ENCODE results near the gene AKAIN1. TPM values are rescaled to one million over a fixed set of nuclear protein-coding genes. Genes with fewer than 3 reads are reported as not detected.

AKAIN1 gene
- total RNA-seq, 1 donor from 2014 or later = not detected

- H3K36me3 Mint-ChIP-seq (ENCODE audit: low read depth) = no peaks in the 10 kb centered on the region
- ChIA-PET POLR2A (no interaction called here), CTCF (no interaction called here)
- DNase-seq (no peak), ATAC-seq (ENCODE audit: low read depth) (no peak)
- H3K27ac Mint-ChIP-seq = no peak overlapping the region
- H3K4me3 Mint-ChIP-seq = no peak overlapping the region
- H3K9me3 Mint-ChIP-seq = no peaks in the 10 kb centered on the region
- intact Hi-C loops (cut with micrococcal nuclease) = no loop called here
- H3K27me3 Mint-ChIP-seq = peaks cover 10% of the 10 kb centered on the region
- TF ChIP-seq, protein P1, sequence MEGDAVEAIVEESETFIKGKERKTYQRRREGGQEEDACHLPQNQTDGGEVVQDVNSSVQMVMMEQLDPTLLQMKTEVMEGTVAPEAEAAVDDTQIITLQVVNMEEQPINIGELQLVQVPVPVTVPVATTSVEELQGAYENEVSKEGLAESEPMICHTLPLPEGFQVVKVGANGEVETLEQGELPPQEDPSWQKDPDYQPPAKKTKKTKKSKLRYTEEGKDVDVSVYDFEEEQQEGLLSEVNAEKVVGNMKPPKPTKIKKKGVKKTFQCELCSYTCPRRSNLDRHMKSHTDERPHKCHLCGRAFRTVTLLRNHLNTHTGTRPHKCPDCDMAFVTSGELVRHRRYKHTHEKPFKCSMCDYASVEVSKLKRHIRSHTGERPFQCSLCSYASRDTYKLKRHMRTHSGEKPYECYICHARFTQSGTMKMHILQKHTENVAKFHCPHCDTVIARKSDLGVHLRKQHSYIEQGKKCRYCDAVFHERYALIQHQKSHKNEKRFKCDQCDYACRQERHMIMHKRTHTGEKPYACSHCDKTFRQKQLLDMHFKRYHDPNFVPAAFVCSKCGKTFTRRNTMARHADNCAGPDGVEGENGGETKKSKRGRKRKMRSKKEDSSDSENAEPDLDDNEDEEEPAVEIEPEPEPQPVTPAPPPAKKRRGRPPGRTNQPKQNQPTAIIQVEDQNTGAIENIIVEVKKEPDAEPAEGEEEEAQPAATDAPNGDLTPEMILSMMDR (IDR thresholded peaks at IDR 0.05) = no peak
- H3K4me1 Mint-ChIP-seq = no peaks in the 10 kb centered on the region
These were observed 93.4 kb downstream of the AKAIN1 start for GRCh38 chr18:5103693-5104092.

DNA sequence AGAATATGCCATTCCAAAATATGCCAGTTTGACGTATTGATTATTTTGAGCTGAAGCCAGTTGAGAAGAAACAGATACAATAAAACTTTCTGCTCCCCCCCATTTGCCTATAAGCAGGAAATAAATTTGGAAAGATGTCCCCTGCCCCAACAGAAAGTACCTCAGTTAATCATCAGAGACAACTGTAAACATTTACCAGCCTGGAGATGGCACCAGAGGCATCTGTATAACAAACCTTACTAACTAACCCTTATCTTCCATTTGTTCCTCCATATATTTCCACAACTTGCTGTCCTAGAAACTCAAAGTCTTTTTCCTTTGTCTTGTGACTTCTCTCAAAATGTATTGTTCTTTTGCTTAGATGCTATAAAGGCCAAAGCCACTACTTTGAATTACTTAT is 93.8 kb downstream of the AKAIN1 start:
- CTCF ChIA-PET = no interaction called here
- intact Hi-C loops (cut with micrococcal nuclease) = no loop called here
- TF ChIP-seq, protein P1 (IDR thresholded peaks at IDR 0.05) = no peak
- no peaks in the 10 kb centered on the region for H3K9me3 Mint-ChIP-seq
- H3K36me3 Mint-ChIP-seq (ENCODE audit: low read depth) = no peaks in the 10 kb centered on the region
- H3K4me1 Mint-ChIP-seq = no peaks in the 10 kb centered on the region
- H3K4me3 Mint-ChIP-seq = no peak overlapping the region
- POLR2A ChIA-PET = no interaction called here
- no peak overlapping the region for H3K27ac Mint-ChIP-seq
- ATAC-seq (ENCODE audit: low read depth) = no peak
- DNase-seq = no peak
- peaks cover 9% of the 10 kb centered on the region for H3K27me3 Mint-ChIP-seq

GRCh38 chr18:5097116-5097703 is 99.8 kb downstream of the AKAIN1 start:
- Mint-ChIP-seq H3K27me3 (no peaks in the 10 kb centered on the region), H3K36me3 (ENCODE audit: low read depth) (no peaks in the 10 kb centered on the region), H3K4me1 (no peaks in the 10 kb centered on the region), H3K9me3 (peaks cover 3% of the 10 kb centered on the region), H3K27ac (no peak overlapping the region), H3K4me3 (no peak overlapping the region)
- ATAC-seq (ENCODE audit: low read depth) = no peak
- TF ChIP-seq, protein P1 (IDR thresholded peaks at IDR 0.05) = no peak
- DNase-seq = no peak
- ChIA-PET CTCF (no interaction called here), POLR2A (no interaction called here)
- intact Hi-C loops (cut with micrococcal nuclease) = no loop called here

DNA sequence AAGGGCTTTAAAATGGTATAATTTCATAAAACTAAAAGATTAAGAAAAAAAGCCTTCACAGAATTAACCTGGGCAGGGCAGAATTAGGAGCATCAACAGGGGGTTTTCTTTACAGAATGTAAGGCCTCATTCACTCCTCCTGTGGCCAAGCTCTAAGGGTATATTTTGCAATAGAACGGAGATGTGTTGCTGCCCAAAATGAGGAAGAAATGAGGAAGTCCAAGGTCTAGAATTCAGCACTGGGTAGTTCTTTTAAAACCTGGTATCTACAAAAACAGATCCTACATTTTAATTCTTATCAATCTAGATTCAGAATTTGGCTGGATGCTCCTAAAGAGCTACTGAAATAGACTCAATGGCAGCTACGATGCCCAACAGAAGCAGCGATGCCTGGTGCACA is 101.8 kb downstream of the AKAIN1 start:
- H3K27ac Mint-ChIP-seq = no peak overlapping the region
- ATAC-seq (ENCODE audit: low read depth) = no peak
- ChIA-PET CTCF (no interaction called here), POLR2A (no interaction called here)
- TF ChIP-seq, protein P1 (IDR thresholded peaks at IDR 0.05) = no peak
- no peaks in the 10 kb centered on the region for H3K4me1 Mint-ChIP-seq
- intact Hi-C loops (cut with micrococcal nuclease) = no loop called here
- H3K4me3 Mint-ChIP-seq = no peak overlapping the region
- H3K27me3 Mint-ChIP-seq = no peaks in the 10 kb centered on the region
- no peak for DNase-seq
- H3K9me3 Mint-ChIP-seq = peaks cover 3% of the 10 kb centered on the region
- no peaks in the 10 kb centered on the region for H3K36me3 Mint-ChIP-seq (ENCODE audit: low read depth)

- intact Hi-C loops (cut with micrococcal nuclease) = no loop called here
- H3K27ac Mint-ChIP-seq = no peak overlapping the region
- no peak overlapping the region for H3K4me3 Mint-ChIP-seq
- H3K4me1 Mint-ChIP-seq = no peaks in the 10 kb centered on the region
- H3K9me3 Mint-ChIP-seq = peaks cover 7% of the 10 kb centered on the region
- ATAC-seq (ENCODE audit: low read depth) (no peak), DNase-seq (no peak)
- CTCF ChIA-PET = no interaction called here
- no peaks in the 10 kb centered on the region for H3K36me3 Mint-ChIP-seq (ENCODE audit: low read depth)
- H3K27me3 Mint-ChIP-seq = no peaks in the 10 kb centered on the region
- POLR2A ChIA-PET = no interaction called here
- TF ChIP-seq, protein P1 (IDR thresholded peaks at IDR 0.05) = no peak
These were observed 103.2 kb downstream of the AKAIN1 start for GRCh38 chr18:5093902-5094301.

Other genes with a start within 250 kb of the AKAIN1 start
- 19.4 and 20.9 TPM in 2 replicates for gene ZBTB14, start 98.5 kb upstream of the AKAIN1 start, total RNA-seq

All from activated B cell treated with CpG ODN at 0.5 μM for 24 hours (primary cell).